HL-60/S4 (cell line): ENCODE results near the gene ANO9.
"Not testable (repeated sequence)": the region's sequence is repeated elsewhere in the genome, so short reads cannot be mapped to it uniquely, and the experiment has no call there.

Experiments used
- in situ Hi-C: fragments of 300-500 bp; cut with MboI; formaldehyde crosslinking; loops from 2 replicates; pipeline ENCODE4 v1.14.3; 2022; ENCODE audit warnings: low sequenced_read_pairs

The ANO9 gene

DNA sequence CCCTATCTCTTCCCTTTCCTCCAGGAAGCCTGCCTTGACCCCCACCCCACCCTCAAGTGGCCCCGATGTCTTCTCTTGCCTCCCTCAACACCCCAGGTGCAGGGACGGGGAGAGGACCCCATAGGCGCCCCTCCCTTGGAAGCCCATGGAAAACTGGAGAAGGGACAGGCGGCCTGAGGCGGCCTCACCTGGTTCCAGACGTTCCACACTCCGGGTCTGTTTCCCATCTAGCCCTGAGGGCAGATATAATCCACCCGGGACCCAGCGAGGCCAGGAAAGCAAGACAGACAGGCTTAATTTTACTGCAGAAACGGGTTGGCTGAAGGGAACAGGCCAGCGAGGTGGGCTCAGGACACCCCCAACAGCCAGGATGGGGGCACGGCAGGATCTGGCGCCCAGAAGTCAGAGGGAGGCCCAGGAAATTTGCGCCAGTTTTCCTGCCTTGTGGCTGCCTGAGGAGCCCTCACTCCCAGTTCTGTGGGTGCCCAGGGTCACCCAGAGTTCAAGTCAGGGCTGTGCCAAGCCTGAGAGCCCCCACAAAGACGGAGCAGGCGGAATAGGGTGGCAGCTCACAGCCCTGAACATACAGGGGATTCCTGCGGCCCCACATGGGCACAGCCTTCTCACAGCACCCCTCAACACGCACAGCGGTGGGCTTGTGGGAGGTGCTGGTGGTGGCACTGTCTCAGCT lies 24.0 kb downstream of the ANO9 start:
- in situ Hi-C loops = no loop called here

DNA sequence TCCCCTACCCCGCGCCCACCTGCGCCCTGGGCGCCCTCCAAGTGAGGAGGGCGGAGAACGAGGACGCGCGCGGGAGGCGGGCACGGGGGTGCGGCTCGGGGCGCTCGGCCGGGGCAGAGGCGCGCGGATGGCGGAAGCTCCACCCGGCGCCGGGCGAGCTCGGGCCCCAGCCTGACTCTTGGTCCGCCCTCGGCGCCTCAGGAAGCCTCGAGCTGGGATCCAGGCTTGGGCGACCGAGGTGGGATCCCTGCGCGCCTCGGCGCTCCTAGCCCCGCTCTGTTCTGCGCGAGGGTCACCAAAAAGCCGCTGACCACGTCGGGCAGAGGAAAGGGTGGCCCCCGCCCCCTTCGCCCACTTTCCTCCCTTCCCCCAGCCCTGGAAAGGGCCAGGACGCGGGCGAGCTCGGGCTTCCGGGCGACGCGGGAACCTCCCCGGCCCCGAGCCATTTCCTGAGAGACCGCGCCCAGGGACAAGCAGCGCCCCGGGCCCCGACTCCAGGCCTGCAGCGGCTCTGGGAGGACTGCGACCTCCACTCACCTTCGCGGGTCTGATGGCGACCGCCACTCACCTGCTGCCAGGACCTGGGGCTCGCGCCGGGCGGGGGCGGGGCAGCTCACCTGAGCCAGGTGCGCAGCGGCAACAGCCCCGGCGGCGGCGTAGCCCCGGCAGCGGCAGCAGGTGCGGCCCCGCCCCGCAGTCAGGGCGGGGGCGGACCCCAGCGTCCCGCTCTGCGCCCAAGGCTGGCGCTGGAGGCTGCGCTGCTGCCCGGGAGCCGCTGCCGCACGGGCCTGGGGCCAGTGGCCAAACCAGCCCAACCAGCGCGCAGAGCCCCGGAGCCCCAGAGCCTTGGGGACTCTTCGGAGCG lies 24.8 kb downstream of the ANO9 start:
- in situ Hi-C loops = no loop called here

DNA sequence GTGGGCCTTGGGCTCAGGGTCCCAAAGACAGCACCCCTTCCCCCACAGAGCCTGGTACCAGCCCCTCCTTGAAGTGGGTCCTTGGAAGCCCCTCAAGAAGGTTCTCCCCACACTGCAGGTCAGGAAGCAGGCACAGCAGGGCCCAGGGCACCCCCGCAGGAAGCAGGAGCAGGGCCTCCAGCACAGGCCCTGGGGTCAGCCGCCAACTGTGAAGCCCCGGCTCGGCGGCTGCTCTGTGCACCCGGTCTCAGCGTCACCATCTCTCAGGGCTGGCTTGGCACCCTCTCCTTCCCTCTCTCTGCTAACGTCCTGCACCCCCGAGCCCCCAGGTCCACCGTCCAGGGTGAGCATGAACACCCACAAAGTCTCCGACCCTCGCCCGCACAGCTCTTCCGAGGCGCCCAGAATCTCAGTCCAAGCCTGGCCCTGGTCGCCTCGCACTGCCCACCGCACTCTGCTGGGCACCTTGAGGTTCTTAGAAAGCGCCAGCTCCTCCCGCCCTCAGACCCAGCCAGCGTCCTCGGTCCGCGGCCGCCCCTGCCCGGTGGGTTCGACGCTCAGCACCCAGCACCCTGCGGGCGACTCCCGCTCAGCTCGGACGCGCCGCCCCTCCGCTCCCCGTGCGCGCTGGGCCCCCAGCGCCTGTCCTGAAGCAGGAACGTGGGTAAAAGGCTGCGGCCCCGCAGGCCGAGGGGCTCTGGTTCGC lies 25.6 kb downstream of the ANO9 start:
- in situ Hi-C loops = no loop called here

DNA sequence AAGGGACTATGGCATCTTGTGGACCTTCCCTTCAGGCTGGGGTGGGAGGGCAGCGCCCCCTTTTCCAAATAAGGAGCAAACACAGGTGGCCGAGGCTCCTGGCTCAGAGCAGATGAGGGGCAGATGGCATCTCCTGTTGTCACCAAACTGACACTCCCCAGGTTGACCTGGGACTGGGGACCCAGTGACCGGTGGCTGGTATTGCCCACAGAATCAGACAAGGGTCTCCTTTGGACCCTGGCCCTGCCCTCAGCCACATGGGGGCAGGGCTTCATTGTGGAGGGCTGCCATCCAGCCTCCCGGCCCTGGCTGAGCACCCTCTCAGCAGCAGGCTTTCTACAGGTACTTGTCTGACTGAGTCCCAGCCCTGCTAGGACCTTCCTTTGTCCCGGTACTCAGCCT lies 26.2 kb downstream of the ANO9 start:
- in situ Hi-C loops = no loop called here

DNA sequence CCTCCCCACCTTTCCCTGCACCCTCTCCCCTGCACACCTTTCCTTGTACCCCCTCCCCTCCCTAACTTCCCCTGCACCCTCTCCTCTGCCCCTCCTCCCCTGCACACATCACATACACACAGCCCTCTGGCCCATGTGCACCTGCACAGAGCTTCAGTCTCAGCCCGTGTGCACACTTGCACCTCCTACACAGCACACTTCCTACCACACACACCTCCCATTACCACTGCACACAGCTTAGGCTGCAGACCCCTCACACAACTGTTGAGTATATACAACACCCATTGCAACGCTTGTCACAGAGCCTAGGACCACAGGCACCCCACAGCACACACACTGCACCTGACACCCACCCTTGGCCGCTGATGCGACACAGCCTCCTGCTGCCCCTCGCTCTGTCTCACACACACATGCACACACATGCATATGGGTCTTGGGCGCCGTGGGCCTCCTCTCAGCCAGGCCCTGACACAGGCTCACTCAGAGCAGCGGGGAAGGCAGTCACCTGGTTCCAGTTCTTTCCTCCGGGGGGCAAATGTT lies 27.4 kb downstream of the ANO9 start:
- in situ Hi-C loops = no loop called here

DNA sequence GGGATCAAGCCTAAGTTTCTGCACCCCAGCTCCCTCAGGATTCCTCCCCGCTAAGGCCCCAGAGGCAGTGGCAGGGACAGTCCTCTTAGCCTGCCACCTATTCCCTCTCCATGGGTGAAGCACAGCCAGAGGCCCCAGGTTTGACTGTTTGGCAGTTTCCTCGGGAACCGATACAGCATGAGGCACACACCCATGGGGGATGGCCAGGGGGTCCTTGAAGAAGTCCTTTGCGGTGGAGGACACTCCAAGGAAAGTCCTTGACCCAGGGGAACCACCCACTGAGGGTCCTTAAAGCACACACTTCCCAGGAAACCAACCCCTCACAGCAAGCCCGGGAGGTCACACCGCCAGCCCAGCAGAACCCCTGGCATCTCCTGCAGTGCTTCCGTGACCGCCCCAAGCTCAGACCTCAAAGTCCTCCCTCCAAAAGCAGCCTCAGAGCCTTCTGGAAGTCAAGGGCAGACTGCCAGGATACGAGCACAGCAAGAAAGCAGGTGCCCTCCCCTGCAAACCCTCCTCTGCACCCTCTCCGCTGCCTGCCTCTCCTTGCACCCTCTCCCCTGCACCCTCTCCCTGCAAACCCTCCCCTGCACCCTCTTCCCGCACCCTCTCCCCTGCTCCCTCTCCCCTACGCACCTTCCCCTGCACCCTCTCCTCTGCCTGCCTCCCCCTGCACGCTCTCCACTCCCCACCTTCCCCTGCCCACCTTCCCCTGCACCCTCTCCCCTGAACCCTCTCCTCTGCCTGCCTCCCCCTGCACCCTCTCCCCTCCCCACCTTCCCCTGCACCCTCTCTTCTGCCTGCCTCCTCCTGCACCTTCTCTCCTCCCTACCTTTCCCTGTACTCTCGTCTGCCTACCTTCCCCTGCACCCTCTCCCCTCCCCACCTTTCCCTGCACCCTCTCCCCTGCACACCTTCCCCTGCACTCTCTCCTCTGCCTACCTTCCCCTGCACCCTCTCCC lies 28.4 kb downstream of the ANO9 start:
- in situ Hi-C loops = no loop called here

DNA sequence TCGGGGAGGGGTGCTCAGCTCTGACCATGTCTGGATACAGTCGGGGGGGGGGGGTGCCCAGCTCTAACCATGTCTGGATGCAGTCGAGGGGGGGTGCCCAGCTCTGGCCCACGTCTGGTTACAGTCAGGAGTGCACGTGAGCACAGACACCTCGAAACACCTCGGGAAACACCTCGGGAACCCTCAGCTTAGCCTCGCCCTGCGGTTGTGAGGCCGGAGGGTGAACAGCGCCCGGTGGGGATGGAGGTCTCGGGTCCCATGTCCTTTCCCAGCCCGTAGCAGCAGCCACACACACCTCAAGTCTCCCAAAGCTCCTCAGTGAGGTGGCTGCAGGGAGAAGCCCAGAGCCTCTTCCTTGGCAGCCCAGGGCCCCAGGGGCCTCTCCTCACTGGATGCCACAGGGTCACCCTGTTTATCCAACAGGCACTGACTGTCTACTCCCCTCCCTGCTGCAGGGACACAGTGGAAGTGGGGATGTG lies 29.1 kb downstream of the ANO9 start:
- in situ Hi-C loops = no loop called here

DNA sequence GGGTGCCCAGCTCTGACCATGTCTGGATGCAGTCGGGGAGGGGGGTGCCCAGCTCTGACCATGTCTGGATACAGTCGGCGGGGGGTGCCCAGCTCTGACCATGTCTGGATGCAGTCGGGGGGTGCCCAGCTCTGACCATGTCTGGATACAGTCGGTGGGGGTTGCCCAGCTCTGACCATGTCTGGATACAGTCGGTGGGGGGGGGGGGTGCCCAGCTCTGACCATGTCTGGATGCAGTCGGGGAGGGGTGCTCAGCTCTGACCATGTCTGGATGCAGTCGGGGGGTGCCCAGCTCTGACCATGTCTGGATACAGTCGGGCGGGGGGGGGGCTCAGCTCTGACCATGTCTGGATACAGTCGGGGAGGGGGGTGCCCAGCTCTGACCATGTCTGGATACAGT lies 30.3 kb downstream of the ANO9 start:
- in situ Hi-C loops = not testable (repeated sequence)

DNA sequence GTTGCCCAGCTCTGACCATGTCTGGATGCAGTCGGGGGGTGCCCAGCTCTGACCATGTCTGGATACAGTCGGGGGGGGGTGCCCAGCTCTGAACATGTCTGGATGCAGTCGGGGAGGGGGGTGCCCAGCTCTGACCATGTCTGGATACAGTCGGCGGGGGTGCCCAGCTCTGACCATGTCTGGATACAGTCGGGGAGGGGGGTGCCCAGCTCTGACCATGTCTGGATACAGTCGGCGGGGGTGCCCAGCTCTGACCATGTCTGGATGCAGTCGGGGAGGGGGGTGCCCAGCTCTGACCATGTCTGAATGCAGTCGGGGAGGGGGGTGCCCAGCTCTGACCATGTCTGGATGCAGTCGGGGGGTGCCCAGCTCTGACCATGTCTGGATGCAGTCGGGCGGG lies 31.1 kb downstream of the ANO9 start:
- in situ Hi-C loops = not testable (repeated sequence)

DNA sequence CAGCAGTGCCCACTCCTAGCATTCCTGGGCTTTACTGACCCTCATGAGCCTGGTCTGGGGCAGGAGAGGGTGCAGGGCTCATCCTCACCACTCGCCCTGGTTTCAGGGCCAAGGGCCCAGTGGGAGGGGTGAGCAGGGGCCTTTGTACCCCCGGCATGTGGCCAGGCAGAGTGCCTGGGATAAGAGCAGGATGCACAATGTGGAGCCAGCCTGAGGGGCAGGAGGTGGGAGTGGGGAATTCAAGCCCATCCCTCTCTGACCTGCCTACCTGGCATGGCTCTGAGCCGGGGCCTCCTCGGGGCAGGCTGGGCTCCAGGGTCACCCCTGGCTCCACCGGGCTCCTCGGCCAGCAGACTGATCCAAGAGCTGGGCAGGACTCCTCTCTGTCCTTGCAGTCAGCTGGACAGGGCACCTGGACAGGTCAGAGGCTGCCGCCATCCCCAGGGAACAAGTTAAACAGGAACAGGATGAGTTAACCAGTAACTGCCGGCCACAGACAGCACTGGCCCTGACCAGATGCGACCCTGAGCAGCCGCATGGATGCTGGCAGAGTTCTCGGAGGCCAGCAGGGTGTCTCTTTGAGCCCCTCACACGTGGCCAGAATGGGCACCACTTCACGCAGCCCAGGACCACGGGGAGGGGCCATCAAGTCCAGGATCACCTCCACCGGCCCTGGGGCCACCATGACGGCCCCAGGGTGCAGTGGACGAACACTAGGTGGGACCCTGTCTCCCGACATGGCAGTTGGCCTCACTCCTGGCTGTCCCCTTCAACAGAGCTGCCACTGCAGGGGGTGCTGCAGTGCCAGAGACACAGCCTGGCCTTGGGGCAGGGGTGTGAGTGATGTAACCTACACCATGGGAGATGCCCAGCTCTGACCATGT lies 32.0 kb downstream of the ANO9 start:
- in situ Hi-C loops = no loop called here

DNA sequence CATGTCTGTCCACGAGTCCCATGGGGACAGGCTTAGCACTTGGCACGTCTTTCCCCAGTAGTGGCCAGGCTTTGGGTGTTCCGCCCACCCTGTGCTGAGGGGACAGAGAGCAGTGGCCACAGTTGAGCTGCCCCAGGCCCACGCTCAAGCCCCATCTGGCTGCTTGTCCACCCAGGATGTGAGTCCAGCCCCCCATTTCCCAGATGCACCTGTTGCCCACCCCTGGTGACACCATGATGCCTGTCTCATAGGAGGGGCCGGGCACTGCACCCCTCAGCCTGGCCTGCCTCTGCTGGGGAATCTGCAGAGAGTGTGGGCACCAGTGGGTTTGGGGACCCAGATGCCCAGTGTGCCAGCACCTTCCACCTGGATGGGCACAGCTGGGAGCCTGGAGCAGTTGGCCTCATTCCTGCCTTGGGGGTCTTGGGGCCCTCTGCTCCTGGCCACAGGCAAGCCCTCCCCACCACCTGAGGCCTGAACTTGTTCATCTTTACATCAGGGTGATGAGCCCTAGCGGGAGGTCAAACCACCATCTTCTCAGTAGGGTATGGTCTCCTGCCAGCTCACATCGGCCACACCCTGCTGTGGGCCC lies 32.7 kb downstream of the ANO9 start:
- in situ Hi-C loops = no loop called here

DNA sequence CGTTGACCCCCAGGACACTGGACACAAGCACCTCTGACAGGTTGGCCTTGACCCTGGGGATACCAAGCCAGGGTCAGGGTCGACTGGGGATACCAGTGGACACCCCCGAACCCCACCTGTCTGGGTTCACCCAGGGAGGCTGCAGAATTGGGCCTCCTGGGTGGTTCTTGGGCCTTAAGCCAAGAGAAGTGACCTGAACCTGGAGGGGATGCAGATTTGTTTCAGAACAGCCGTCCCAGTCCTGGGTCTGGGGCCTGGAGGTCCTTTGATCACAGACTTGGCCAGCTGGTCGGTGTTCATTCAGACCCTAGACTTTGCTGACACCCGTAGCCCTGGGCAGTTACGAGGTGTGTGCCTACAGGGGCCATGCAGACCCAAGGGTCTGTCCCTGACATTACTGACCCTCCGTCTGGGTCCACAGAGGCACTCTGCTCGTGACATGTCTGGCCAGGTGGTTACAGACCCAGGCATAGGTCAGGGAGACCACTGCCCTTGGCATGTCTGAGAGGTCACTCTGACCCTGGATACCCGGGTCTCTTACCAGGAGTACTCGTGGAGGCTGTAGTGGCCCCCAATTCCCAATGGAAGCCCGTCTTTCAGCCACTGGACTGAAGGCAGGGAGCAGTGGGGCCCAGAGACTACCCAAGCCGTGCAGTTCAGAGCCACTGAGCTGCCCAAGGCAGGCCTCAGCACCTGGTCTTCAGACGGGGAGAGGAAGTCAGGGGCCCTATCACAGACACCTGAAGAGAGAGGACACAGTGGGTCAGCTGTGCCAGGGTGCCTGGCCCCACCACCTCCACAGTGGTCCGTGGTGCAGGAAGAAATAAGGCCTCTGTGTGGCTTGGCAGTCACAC lies 33.4 kb downstream of the ANO9 start:
- in situ Hi-C loops = no loop called here

DNA sequence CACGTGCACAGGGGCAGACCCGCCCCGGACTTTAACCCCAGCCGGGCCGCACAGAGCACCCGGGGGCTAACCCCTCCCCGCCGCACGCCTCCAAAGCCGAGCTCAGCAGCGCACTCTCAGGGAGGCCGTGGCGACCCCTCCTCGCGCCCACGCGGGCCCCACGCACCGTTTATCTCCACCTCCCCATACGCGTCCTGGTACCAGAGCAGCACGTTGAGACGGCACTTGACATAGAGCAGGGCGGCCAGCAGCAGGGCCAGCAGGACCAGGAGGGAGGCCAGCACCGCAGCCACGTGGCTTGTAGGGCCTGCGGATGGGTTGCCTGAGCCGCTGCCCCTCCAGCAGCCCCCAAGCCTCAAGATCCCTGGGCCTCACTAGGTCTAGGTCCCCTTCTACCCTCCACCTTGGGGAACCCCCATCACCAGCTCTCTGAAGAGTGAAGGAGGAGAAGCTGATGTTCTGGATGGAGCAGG lies 34.1 kb downstream of the ANO9 start:
- in situ Hi-C loops = no loop called here

DNA sequence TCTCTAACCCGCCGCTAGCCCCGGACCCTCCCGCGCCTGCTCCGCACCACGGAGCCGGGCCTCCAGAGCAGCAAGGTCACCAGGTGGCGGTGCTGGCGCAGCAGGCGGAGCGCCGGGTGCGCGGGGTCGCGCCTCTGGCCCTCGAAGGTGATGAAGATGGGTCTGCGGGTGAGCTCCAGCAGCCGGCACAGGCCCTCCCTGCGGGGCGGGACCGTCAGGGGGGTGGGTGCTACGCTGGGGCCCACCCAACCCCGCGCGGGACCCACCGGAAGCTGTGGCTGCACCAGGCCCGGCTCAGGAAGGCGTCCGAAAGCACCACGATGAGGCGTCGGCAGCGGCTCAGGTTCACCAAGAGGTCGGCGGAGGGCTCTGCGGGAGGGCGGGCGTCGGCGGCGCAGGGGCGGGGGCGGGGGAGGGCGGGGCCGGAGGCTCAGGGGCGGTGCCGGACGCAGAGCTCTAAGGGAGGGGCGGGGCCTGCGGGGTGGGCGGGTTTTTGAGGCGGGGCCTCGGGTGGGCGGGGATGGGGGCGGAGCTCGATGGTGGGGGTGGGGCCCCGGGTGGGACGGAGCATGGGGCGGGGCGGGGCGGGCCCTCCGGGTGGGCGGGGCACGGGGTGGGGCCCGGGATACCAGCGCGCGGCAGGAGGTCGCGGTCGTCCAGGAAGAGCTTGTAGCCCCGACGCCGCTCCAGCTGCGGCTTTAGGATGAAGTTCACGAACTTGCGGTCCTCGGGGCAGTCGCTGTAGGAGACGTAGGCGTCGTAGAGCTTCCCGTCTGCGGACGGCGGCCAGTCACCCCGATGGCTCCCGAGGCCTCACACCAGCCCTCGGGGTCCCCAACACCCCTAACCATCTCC lies 34.8 kb downstream of the ANO9 start:
- in situ Hi-C loops = no loop called here

DNA sequence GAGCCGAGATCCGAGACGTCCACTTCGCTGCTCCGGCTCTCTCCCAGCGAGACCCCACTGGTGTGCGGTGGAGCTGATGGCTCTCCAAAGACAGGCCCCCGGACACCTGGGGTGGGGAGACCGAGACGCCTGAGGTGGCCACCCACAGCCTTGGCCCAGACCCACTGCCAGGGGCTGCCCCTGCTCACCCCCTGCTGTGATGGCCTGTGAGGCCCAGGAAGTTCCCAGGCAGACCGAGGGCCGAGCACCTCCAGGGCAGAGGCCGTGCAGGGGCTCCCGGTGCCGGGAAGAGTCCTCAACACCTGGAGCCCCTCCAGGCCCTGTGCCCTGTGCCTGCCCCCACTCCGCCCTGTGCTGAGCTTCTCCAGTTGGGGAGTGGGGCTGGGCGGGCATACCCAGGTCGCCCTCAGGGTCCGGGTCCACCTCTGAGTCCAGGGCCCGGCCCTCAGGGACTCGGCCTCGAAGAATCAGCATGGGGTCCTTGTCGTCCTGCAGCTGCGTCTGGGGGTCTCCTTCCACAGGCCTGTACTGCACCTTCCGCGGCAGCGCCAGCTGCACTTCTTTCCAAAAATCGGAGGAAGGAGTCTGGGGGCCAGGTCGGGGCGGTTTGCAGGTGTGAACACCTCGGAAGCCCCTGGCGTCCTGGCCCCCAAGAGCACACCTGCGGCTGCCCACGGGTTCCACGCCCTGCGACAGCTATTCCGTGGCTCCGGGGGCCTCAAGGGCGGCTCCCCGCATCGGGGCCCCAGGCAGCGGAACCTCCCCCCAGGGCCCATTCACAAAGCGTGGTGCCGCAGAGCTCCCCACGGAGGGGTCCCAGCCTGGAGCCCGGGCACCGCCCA lies 35.6 kb downstream of the ANO9 start:
- in situ Hi-C loops = no loop called here
